GM18519 (cell line): Measurements from ENCODE around the gene CNTN1.

Experiments
- ATAC-seq: cut with Tn5 transposase; IDR thresholded peaks from one replicate; pipeline ENCODE4 v1.9.1; 2021; ENCODE audit warnings: mild to moderate bottlenecking, moderate library complexity; ENCODE audit not compliant: unreplicated experiment, low FRiP score

The CNTN1 gene

DNA sequence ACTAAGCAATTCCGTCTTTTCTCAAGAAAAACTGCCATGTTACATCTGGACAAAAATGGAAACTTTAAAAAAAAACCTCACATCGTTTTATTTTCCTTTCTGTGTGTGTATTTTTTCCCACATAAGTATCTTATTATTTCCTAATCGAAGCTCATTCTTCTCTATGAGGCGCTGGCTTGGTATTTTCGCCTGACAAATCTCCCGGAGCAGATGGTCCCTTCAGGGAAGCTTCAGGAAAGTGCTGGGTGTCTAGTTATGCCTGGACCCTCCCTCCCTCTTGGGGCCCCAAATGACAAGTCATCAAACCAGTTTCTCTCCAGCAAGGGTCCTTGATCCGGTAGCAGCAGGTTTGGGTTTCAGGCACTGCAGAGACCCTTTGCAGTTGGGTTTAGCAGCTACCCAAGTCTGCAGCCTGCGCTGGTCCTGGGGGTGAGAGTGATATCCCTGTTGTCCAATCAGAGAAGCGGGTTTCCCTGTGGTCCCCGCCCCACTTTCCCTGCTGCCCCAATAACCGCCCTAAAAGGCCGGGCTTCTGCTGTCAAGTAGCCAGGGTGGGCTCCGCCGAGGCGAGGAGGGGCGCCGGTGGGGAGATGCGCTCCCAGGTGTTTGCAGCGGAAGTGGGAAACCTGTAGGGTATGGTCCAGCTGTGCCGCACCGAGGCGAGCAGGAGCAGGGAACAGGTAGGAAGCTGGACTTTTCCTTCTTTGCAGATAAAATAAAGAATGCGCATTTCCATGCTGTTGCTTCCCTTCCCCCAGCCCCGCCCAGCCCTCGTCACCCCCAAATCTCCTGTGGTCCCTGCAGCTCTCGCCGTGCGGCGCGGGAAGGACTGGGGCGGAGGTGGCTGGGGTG lies at the start of gene CNTN1:
TSS of gene CNTN1 (plus strand) at position 527 of the 852 bp plus-strand sequence.
- ATAC-seq = peak; percentile 88

DNA sequence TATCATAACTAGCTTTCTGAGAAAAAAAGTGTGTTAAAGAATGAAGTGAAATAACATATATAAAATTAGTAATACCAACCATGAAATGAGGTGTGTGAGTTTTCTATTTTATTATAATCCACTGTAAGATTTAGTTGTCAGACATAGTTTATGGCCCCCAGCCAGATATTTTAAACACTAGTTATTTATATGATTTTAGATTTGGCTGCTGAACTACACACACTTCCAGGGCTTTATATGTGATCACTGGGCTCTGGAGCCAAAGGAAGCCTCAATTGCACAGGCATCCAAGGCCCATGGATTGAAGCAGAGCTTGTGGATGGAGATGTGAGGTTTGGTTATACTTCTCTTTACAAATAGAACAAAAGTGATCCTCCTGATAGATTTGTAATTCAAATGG lies 48.7 kb upstream of the CNTN1 start:
- ATAC-seq = no peak

DNA sequence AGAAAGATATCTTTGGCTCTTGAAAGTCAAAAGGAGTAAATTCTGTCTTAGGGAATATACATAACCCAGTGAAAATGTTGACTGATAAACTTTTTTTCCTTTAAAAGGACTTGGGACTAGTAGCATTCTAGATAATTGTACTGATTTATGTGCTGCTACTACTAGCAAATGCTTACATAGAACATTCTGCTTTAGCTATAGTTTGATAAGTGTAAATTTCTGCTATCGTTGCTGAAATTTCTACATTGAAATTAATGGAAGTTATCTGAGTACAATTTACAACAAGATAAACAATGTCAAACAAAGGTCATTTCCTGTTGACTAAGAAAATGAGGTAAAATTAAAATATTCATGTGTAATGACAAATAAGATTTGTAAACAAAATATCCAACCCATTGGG lies 48.3 kb upstream of the CNTN1 start:
- no peak for ATAC-seq

DNA sequence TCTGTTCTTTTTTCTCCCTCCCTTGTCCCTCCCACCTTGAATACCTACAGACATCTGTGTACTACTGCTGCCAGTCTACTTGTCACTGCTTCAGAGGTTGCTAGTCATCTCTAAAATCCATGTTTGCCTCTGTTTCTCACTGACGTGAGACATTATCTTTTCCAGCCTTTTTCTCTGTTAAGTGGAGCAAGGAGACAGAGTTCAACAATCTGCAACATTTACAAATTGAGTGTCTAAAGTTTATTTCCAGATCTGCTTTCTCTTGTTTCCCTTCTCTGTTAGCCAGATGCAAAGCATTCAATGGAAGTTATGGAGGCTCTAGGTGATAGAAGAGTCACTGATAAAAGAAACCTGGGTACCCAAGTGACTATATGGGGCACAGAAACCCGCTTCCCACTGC lies 47.5 kb upstream of the CNTN1 start:
- ATAC-seq = no peak

DNA sequence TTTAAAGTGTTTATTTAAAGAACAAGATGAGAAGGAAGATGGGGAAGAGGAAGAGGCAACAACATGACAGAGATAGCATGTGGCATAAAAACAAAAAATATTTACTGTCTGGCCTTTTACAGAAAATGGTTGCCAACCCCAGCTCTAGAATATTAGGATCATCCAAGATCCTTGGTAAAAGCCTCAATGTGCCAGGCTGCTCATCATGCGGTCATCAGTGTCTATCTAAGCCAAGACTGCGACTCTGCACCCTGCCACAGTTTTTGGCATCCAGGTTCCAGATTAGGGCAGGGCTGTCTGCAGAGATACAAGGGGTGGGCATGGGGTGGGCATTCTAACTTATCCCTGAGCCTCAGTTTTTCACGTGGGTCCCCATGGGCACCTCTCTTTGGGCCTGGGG lies 46.9 kb upstream of the CNTN1 start:
- no peak for ATAC-seq

DNA sequence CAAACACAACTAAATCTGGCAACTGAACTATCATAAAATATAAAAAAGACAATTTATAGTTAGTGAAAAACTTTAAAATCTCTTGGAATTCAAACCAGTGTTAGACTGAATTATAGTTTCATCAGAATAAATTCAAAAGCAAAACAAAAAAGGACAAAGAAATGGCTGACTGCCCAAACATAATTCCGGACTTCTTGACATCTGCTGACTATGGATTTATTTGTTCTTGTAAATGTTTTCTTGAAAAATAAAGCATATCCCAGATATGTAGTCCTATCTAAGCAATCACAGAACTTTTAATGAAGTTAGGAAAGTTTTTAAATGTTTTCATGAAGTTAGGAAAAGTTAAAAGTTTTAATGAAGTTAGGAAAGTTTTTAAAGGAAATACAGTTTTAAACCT lies 45.8 kb upstream of the CNTN1 start:
- no peak for ATAC-seq

DNA sequence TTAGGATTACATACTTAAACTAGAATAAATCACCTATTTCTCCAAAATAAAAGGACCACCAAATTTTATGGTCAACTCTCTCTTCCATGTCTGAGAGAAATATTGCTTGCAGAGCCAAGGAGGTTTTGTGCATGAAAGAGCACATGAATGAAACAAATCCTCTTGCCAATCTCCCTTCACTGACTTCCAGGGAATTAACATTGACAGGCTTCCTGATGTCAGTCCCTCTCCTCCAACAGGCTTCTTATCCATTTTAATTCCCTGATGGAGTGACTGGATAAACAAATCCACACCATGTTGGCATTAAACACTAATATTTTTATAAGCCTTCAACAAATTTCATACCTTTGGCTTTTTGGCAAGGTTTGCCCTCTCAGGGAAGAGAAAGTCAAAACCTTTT lies 45.3 kb upstream of the CNTN1 start:
- no peak for ATAC-seq

DNA sequence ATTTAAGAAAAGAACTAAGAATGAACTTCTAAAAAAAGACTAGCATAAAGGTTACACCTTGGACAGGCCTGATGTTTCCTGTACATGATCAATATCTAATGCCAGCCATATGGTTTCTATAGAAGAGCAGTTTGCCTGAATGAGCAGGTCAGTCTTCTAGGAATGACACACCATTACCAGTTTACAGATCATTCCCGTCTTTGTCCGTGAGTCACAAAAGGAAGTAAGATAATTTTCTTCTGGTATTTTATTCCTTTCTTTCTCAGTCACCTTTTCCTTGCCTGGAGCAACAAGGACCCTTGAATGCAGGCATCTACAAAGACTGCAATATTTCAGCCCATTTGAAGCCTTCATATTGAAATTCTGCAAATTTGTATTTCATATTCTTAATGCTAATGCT lies 44.6 kb upstream of the CNTN1 start:
- no peak for ATAC-seq

DNA sequence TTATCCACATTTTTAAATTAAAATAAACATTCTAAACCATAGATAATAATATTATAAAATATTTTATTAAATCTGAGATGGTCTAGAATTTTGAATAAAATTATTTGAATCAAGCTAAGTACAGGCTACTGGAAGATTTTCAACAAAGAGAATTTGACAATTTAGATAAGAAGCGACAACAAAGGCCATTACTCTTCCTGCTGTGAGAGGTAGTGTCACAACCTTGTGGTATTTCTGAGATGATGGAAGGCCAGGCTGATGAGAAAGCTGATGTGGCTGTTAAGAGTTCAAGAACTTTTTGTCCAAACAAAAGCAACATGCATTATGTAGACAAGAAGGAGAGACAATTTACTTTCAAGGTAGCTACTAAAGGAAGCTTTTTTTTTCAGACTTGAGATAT lies 43.7 kb upstream of the CNTN1 start:
- ATAC-seq = no peak

DNA sequence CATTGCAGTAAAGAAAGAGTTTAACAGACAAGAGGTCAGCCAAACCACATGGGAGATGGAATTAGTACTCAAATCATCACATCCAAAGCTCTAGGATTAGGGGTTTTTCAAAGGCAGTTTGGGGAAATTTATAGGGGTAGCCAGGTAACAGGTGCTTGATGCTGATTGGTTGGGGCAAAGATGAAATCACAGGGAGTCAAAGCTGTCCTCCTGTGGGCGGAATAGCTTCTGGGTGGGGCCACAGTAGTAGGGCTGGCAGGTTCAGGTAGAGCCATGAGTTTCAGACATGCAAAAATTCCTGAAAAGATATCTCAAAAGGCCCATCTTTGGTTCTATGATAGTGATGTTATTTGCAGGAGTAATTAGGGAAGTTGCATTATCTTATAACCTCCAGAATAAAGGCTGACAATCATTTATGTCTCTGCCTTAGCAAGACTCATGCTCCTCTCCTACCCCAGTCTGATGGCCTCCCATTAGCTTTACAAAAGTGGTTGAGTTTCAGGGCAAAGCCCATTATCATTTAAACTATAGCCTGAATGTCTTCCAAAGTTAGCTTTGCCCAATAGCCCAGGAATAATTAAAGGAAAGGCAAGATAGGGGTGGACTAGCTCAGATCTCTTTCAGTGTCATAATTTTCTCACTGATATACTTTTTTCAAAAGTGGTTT lies 42.1 kb upstream of the CNTN1 start:
- no peak for ATAC-seq

DNA sequence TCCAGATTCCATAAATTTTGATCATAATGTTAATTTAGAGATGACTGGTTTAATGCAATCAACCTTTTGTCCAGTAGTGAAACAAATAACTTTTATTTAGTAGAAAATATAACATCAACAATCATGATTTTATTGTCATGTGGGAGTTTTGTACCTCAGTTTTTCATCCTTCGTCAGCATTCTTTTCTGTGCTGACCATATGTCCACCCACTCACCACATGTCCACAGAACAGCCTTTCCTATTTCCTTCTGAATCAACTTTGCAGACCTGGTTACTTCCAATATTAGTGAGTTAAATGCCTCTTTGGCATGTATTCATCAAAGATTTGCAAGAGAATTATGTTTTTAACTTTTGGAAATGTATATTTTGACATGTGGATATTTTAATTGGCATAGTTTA lies 36.8 kb upstream of the CNTN1 start:
- no peak for ATAC-seq

DNA sequence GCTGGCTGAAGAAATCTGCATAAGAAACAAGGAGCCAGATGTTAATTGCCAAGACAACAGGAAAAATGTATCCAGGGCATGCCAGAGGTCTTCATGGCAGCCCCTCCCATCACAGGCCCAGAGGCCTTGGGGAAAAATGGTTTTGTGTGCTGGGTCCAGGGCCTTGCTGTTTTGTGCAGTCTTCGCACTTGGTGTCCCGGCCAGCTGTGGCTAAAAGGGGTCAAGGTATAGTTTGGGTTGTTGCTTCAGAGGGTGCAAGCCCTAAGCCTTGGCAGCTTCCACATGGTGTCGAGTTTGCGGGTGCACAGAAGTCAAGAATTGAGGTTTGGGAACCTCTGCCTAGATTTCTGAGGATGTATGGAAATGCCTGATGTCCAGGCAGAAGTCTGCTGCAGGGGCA lies 29.9 kb upstream of the CNTN1 start:
- ATAC-seq = no peak

DNA sequence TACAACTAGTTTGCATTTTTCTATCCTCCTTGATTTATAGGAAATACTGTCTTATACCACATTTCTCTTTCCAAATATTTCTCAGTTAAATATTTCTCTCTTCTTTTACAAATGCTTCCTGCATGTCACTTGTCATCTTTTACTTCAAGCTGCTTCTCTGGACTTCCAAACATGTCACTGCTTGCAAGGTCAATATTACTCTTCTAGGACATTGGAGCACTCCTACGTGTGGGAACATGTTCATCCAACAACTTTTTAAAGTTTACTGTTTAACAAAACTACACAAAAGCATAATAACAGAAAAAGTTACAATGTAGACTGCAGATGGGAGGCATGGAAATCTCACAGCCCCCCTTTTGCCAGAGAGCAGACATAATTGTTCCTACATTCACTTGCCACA lies 28.5 kb upstream of the CNTN1 start:
- no peak for ATAC-seq

DNA sequence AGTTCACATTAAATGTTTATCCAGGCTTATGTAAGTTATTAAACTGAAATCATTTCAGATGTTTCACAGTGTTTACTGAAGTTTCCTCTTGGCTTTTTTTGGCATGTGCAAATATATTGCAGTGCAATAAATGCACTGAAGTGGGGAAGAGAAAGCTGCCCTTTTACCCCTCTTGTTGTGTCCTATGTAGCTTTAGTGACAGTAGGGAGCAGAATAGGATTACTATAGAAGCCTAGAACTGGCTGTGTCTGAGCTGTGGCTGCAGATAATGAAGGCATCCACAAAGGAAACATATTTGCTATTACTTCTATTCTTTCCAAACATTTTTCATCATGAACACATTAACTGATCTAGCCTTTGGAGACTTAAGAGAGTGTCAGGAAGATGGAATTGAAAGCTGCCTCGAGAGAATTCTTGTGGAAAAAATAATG lies 24.1 kb upstream of the CNTN1 start:
- ATAC-seq = no peak

DNA sequence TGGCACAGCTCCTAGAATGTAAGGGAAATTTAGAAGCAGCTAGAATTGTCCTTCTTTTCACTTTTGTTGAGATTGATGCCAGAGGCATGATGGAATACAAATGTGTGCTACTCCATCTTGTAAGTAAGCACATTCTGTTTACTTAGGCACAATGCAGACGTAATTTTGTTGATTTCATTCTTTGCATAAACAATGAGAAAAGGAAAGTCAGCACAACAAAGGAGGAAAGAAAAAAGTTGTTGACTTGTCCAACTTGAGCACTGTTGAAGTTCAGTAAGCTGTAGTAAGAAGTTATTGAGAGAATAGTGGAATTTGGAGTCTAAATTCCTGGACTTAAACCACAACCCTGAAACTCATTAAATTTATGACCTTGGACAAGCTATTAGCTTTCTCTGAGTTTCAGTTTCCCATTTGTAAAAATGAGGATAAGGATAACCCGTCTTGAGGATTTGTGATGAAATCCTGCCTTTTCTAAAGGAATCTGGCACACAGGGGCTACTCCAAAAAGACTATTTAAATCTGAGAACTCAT lies 19.4 kb upstream of the CNTN1 start:
- ATAC-seq = no peak

DNA sequence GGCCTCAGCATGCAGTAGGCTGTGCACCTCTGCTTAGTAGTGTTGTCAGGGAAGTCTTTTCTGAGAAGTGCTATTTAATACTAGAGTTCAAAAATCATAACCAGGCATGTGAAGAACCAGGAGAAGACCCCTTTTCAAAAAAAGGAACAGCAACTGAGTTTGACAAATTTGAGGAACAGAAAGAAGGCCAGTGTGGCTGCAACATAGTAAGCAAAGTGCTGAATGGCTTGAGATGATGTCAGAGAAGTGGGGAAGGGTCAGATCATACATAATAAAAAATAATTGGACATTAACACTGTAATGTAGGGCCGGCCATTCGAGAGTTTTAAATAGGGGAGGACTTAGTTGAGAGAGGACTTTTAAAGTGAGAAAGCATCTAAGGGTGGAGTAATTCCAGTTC lies 11.1 kb upstream of the CNTN1 start:
- ATAC-seq = no peak

DNA sequence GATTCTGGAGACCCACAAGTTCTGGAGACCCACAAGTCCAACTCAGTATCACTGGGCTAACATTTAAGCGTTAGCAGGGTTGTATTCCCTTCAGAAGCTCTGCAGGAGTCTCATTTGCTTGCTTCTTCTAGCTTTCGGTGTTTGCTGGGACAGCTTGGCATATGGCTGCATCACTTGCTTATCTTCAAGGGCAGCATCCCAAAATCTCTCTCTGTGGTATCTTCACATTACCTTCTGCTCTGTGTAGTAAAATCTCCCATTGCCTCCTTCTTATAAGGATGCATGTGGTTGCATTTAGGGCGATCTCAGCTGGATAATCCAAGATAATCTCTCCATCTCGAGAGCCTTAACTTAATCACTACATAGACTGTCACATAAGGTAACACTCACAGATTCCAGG lies 7.3 kb upstream of the CNTN1 start:
- no peak for ATAC-seq

DNA sequence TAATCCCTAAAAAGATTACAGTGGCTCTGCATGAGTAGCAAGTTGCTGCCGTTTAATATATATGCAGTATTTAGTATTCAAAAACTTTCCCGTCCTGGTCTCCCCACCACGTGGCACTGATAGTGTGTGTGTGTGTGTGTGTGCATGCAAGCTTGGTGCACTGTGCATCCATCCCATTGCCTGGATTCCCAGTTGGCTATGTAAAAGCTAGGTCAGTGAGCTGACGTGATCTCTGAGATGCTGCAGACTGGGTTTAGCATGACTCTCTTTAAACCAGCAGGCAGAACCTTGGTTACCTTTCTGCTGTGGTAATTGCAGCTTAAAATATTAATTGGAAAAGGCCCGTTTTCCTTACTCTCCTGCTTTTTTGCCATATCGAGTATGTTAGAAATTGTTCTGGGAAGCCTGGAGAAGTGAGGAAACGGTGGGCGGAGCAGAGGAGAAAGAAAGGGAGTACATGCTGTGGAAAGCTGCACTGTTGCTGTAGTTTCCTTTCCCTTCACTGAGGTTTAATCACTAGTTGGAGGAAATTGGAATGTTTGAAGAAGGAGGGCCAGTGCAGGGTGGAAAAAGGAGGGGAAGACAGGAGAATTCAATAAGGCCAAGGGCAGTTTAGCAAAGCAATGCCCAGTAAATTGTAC lies 4.0 kb upstream of the CNTN1 start:
- ATAC-seq = no peak

DNA sequence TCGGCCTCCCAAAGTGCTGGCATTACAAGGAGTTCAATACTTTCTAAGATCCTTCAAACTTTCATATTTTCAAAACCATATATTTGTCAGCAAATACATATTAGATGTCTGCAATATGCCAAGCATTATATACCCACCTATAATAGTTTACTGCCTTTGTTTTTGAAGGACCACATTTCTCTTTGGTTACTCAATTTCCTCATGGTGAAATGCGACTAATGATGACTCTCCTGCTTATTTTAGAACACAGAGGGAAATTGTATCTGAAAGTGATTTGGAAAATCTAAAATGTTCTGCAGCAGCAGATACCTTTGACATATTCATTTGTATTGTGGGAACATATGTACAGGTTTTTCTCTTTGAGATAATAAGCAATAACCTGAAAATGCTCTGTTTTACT lies 2.7 kb upstream of the CNTN1 start:
- ATAC-seq = no peak

DNA sequence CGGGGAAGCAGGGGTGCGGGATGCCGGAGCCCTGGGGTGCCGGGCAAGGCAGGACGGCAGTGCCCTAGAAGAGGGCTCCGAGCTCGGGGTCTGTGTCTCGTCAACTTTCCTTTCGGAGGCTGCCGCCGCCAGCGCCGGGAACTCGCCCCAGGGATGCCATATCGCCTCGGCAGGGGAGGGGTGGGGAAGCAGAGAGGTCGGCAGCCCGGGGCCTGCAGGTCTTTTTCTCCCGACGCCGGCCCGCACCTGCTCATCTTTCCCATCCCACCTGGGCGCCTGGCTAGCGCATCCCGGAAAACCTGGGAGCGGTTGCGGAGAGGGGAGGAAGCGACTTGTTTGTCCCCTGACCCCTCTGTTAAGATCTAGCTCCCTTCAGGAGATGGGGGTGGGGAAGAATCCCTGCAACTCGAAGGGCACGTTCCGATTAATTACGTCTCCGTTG lies 547 bp downstream of the CNTN1 start:
- ATAC-seq = no peak

DNA sequence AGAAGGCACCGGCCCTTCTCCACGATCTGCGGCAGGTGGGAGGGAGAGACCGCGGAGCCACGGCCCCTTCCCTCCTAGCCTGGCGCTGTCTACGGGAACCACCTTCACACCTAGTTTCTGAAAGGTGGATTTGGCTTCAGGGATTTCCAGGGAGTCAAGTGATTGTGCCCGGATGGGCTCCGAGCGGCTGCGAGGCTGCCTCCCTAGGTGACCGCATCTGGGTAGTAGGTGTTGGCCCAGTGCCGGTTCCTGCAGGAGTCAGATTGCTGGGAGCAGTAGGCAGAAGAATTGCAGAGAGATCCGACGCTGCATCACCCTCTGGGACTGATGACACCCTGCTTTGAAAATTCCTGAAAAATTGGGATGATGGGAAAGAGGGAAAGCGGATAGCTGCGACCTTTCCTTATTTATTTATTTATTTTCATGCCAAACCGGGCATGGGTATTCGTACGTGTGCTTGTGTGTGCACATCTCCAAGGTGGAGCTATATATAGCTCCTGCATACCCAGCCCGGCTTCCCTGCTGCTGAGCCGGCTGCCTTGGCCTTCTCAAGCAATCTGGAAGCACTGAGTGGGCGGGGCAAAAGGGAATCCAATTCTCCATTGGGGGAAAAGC lies 1.1 kb downstream of the CNTN1 start:
- no peak for ATAC-seq
